GM19372 (cell line): ENCODE measurements around the gene EFHC1.
"Not testable (repeated sequence)": the region's sequence is repeated elsewhere in the genome, so short reads cannot be mapped to it uniquely, and the experiment has no call there.

Source experiments
- ATAC-seq: cut with Tn5 transposase; IDR thresholded peaks from one replicate; pipeline ENCODE4 v1.9.1; 2021; ENCODE audit warnings: mild to moderate bottlenecking, low read depth, moderate library complexity; ENCODE audit not compliant: unreplicated experiment

Gene EFHC1

GRCh38 chr6:52424513-52424912 is 4.4 kb downstream of the EFHC1 start:
- no peak for ATAC-seq

GRCh38 chr6:52426667-52427066 is 6.5 kb downstream of the EFHC1 start:
- no peak for ATAC-seq

- ATAC-seq: not testable (repeated sequence)
Measured at GRCh38 chr6:52433294-52433693, 13.2 kb downstream of the EFHC1 start.

- no peak for ATAC-seq
Measured at GRCh38 chr6:52435345-52435744, 15.2 kb downstream of the EFHC1 start.

- ATAC-seq: no peak
Measured at GRCh38 chr6:52438926-52439325, 18.8 kb downstream of the EFHC1 start.

- ATAC-seq: no peak
Measured at GRCh38 chr6:52454556-52454955, 34.4 kb downstream of the EFHC1 start.

- no peak for ATAC-seq
Measured at GRCh38 chr6:52457096-52457495, 37.0 kb downstream of the EFHC1 start.

- ATAC-seq: not testable (repeated sequence)
Measured at GRCh38 chr6:52461194-52461593, 41.1 kb downstream of the EFHC1 start.

GRCh38 chr6:52474173-52474572 is 54.0 kb downstream of the EFHC1 start:
- no peak for ATAC-seq

GRCh38 chr6:52475307-52475706 is 55.2 kb downstream of the EFHC1 start:
- ATAC-seq: no peak

GRCh38 chr6:52482903-52483670 is 62.9 kb downstream of the EFHC1 start:
- no peak for ATAC-seq

- ATAC-seq: no peak
Measured at GRCh38 chr6:52483671-52484003, 63.5 kb downstream of the EFHC1 start.

- ATAC-seq: no peak
Measured at GRCh38 chr6:52489881-52490280, 69.7 kb downstream of the EFHC1 start.

- ATAC-seq: peak; percentile 59
Measured at GRCh38 chr6:52491203-52492069, 71.3 kb downstream of the EFHC1 start.

GRCh38 chr6:52493669-52494068 is 73.5 kb downstream of the EFHC1 start:
- ATAC-seq: no peak

GRCh38 chr6:52494298-52495072 is 74.3 kb downstream of the EFHC1 start:
- ATAC-seq: no peak

- ATAC-seq: no peak
Measured at GRCh38 chr6:52495922-52496321, 75.8 kb downstream of the EFHC1 start.

GRCh38 chr6:52496631-52497030 is 76.5 kb downstream of the EFHC1 start:
- no peak for ATAC-seq

GRCh38 chr6:52497652-52498408 is 77.7 kb downstream of the EFHC1 start:
- peak; percentile 81 for ATAC-seq

- ATAC-seq: peak; percentile 38
Measured at GRCh38 chr6:52498538-52499017, 78.4 kb downstream of the EFHC1 start.
